HCT116 (cell line): ENCODE measurements around the gene ZNHIT2. TPM values are rescaled to one million over a fixed set of nuclear protein-coding genes. Genes with fewer than 3 reads are reported as not detected.
A peak's percentile ranks its signal among the peaks of the same experiment; 100 is the strongest.

Experiments used
- ATAC-seq: fragments of 200-7000 bp; cut with Tn5 transposase; 2 replicates; pipeline ENCODE4 v1.9.1; 2020; ENCODE audit warnings: mild to moderate bottlenecking, moderate library complexity
- BruUV-seq: library from RNA; stranded (reverse); fragments of 400-500 nt; replicated peaks from 2 replicates; lab custom pipeline; 2021; lab: Mats Ljungman, UMichigan
- CTCF ChIA-PET: fragments of 300-600 bp; sonication (Branson Sonifier 250); formaldehyde crosslinking; loops from one replicate; lab custom pipeline; 2021; ENCODE audit warnings: antibody characterized with exemption; lab: Charles Lee
- POLR2A ChIA-PET: fragments of 300-600, 350-600 bp; sonication (Branson Sonifier 250); formaldehyde crosslinking; loops from one replicate; lab custom pipeline; 2021; ENCODE audit warnings: antibody characterized with exemption; lab: Charles Lee
- RAD21 ChIA-PET, 2 experiments: fragments of 300-600 bp; sonication (Branson Sonifier 250); formaldehyde crosslinking; loops; one replicate each; lab custom pipeline; 2023; ENCODE audit warnings: low total read pairs in 2 of 2; ENCODE audit not compliant: uncharacterized antibody in 2 of 2, unreplicated experiment in 2 of 2, low non-redundant PET in 1 of 2; lab: Charles Lee
- DNase-seq: peaks from one replicate; pipeline ENCODE4 v3.0.0-alpha.2; 2010; ENCODE audit warnings: low read depth, low spot score
- H2AFZ ChIP-seq: fragments of 200-600 bp; shearing (Covaris generic), sonication (generic); 2 replicates; pipeline ENCODE4 v1.6.1; 2017; ENCODE audit warnings: low read depth, mixed run types, mixed read lengths, antibody characterized with exemption, low read length; ENCODE audit not compliant: poor library complexity, severe bottlenecking
- H3K27ac ChIP-seq: 2 replicates; pipeline ENCODE4 v1.5.1; 2012; ENCODE audit warnings: low read depth, low read length
- H3K27me3 ChIP-seq: fragments of 200-600 bp; sonication (generic); 2 replicates; pipeline ENCODE4 v1.6.1; 2016; ENCODE audit warnings: mixed run types, low read length, mixed read lengths; ENCODE audit not compliant: insufficient read depth
- H3K36me3 ChIP-seq, 2 experiments: fragments of 200-500 bp in 1 of 2; fragments of 200-600 bp in 1 of 2; sonication (Bioruptor generic) in 1 of 2; sonication (generic) in 1 of 2; 2 replicates each; pipeline versions ENCODE4 v1.5.1 to v1.6.1; 2014 to 2016; ENCODE audit warnings: low read length in 2 of 2, inconsistent platforms in 1 of 2, mixed read lengths in 1 of 2, mixed run types in 1 of 2; ENCODE audit not compliant: insufficient read depth in 2 of 2, control insufficient read depth in 1 of 2
- H3K4me1 ChIP-seq, 2 experiments: fragments of 200-600 bp in 1 of 2; sonication (generic) in 1 of 2; 2 replicates each; pipeline versions ENCODE4 v1.5.1 to v1.6.1; 2012 to 2017; ENCODE audit warnings: low read length in 2 of 2, inconsistent platforms in 1 of 2, mild to moderate bottlenecking in 1 of 2, mixed read lengths in 1 of 2, mixed run types in 1 of 2, moderate library complexity in 1 of 2; ENCODE audit not compliant: insufficient read depth in 2 of 2, control insufficient read depth in 1 of 2
- H3K4me2 ChIP-seq: fragments of 200-600 bp; sonication (generic); 2 replicates; pipeline ENCODE4 v1.6.1; 2017; ENCODE audit warnings: mixed run types, low read length, mixed read lengths
- H3K4me3 ChIP-seq, 2 experiments: fragments of 200-600 bp in 1 of 2; sonication (generic) in 1 of 2; replicated peaks in 1 of 2; 2 replicates each; pipeline ENCODE4 v1.5.1; 2011 to 2016; ENCODE audit warnings: low read length in 2 of 2, control low read depth in 1 of 2, low read depth in 1 of 2, mild to moderate bottlenecking in 1 of 2, mixed read lengths in 1 of 2, mixed run types in 1 of 2
- H3K79me2 ChIP-seq: fragments of 200-600 bp; sonication (generic); 2 replicates; pipeline ENCODE4 v1.6.1; 2017; ENCODE audit warnings: mild to moderate bottlenecking, mixed run types, low read length, moderate library complexity, mixed read lengths; ENCODE audit not compliant: insufficient read depth
- H3K9ac ChIP-seq: fragments of 200-600 bp; sonication (generic); 2 replicates; pipeline ENCODE4 v1.6.1; 2016; ENCODE audit warnings: low read length, mixed read lengths
- H3K9me2 ChIP-seq: fragments of 200-600 bp; sonication (generic), shearing (Covaris generic); 2 replicates; pipeline ENCODE4 v1.6.1; 2017; ENCODE audit warnings: mixed run types, mild to moderate bottlenecking, moderate library complexity; ENCODE audit not compliant: insufficient read depth
- H3K9me3 ChIP-seq, 2 experiments: fragments of 200-500 bp in 1 of 2; fragments of 200-600 bp in 1 of 2; sonication (Bioruptor generic) in 1 of 2; sonication (generic) in 1 of 2; 2 replicates each; pipeline ENCODE4 v1.6.1; 2014 to 2017; ENCODE audit warnings: low read length in 2 of 2, mixed read lengths in 2 of 2, inconsistent platforms in 1 of 2, low read depth in 1 of 2, mild to moderate bottlenecking in 1 of 2, mixed run types in 1 of 2, moderate library complexity in 1 of 2; ENCODE audit not compliant: control insufficient read depth in 1 of 2, insufficient read depth in 1 of 2
- H4K20me1 ChIP-seq: fragments of 200-600 bp; sonication (generic), shearing (Covaris generic); 2 replicates; pipeline ENCODE4 v1.6.1; 2017; ENCODE audit warnings: mixed run types, mild to moderate bottlenecking, moderate library complexity; ENCODE audit not compliant: insufficient read depth
- CEBPB ChIP-seq: IDR thresholded peaks from 2 replicates; pipeline ENCODE4 v1.6.1; 2012; ENCODE audit warnings: low read depth
- POLR2A ChIP-seq: IDR thresholded peaks from 2 replicates; pipeline ENCODE4 v1.7.0; 2011; ENCODE audit warnings: borderline replicate concordance; ENCODE audit not compliant: insufficient read depth, insufficient read length; ENCODE audit errors: extremely low read depth
- POLR2AphosphoS5 ChIP-seq: IDR thresholded peaks from 2 replicates; pipeline ENCODE4 v1.6.1; 2011; ENCODE audit warnings: mild to moderate bottlenecking, low read depth, low read length, moderate library complexity
- RAD21 ChIP-seq: IDR thresholded peaks from 2 replicates; pipeline ENCODE4 v1.6.1; 2012; ENCODE audit warnings: low read depth, mild to moderate bottlenecking
- SRF ChIP-seq: IDR thresholded peaks from 2 replicates; pipeline ENCODE4 v1.6.1; 2012; ENCODE audit warnings: low read depth
- YY1 ChIP-seq: IDR thresholded peaks from 2 replicates; pipeline ENCODE4 v1.6.1; 2011; ENCODE audit warnings: low read length, low read depth, moderate library complexity, mild to moderate bottlenecking; ENCODE audit not compliant: insufficient replicate concordance; ENCODE audit errors: extremely low read depth
- ZNF274 ChIP-seq: fragments of 200-500 bp; sonication (Bioruptor generic); IDR thresholded peaks from 2 replicates; pipeline ENCODE4 v1.6.1; 2014; ENCODE audit warnings: mild to moderate bottlenecking, low read depth, low read length, inconsistent platforms
- intact Hi-C: fragments of 100-400 bp; cut with micrococcal nuclease; formaldehyde crosslinking; loops from 2 replicates; pipeline ENCODE4 v1.10.0; 2022
- total RNA-seq: library from RNA; stranded (reverse); gene quantifications from one replicate; pipeline ENCODE4 v1.2.1, GENCODE V29; 2021; ENCODE audit not compliant: unreplicated experiment
- TF ChIP-seq, protein P1 (sequence below): IDR thresholded peaks from 2 replicates; pipeline ENCODE4 v1.6.1; 2011; ENCODE audit warnings: mild to moderate bottlenecking, low read length, moderate library complexity; ENCODE audit not compliant: insufficient replicate concordance; ENCODE audit errors: extremely low read depth
- TF ChIP-seq, protein P2 (sequence below): IDR thresholded peaks from 2 replicates; pipeline ENCODE4 v1.6.1; 2012

The ZNHIT2 gene
- total RNA-seq, 1 experiment from 2014 or later = 18.8 TPM

DNA sequence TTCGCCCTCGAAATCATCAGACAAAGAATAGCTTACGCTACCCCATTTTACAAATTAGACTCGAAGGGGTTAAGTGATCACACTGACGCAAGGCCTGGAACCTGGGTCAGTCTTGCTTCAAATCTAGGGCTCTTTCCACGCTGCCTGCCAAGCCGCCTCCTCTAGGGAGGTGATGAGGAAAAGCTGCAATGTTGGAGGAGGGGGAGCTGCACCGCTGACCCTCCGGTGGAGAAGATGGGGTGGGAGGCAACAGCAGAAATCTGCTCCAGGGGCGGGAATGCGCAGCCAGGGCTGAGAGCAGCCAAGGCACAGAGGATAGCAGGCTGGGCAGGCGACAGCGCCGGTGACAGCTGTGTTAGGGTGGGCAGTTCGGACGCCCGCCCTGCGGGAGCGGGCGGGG lies 16.2 kb upstream of the ZNHIT2 start (continued):
- TF ChIP-seq, protein P1, sequence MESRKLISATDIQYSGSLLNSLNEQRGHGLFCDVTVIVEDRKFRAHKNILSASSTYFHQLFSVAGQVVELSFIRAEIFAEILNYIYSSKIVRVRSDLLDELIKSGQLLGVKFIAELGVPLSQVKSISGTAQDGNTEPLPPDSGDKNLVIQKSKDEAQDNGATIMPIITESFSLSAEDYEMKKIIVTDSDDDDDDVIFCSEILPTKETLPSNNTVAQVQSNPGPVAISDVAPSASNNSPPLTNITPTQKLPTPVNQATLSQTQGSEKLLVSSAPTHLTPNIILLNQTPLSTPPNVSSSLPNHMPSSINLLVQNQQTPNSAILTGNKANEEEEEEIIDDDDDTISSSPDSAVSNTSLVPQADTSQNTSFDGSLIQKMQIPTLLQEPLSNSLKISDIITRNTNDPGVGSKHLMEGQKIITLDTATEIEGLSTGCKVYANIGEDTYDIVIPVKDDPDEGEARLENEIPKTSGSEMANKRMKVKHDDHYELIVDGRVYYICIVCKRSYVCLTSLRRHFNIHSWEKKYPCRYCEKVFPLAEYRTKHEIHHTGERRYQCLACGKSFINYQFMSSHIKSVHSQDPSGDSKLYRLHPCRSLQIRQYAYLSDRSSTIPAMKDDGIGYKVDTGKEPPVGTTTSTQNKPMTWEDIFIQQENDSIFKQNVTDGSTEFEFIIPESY = no peak

DNA sequence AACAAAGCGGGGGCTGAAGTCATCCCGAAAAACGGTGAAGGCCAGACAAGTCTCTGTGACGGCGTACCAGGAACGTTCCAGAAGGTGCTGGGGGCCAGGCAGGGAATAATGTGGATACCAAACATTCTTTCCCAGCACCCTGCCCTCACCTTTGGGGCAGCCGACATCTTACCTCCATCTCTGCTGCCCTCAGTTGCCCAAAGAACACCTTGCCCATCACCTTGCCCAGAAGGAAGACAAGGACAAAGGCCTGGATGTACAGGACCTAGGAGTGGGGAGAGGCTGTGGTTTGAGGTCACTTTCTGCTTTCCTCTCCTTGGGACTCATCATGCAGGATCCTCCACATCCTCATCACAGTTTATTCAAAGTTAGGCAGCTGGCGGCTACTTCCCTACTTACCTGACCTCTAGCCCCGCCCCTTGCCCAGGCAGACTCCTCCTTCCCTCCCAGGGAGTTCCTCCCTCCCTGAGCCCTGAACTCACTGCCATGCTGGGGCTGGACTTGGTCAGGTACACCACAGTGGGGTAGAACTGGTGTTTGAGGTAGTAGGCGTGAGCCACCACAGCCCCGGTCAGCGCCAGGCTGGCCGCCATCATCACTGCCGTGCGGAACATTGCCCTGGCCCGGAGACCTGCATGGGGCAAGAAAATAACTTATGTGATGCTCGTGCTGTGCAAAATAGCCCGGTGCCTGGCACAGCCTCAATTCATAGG lies 15.6 kb upstream of the ZNHIT2 start:
- peak overlapping the region; percentile 89 for H3K9ac ChIP-seq
- H3K79me2 ChIP-seq = peaks cover 27% of the 10 kb centered on the region
- H3K36me3 ChIP-seq = peaks cover 14 to 39% of the 10 kb centered on the region in 2 experiments; a peak in 3 of 4 replicates
- peak overlapping the region; percentile 81 to 98 for H3K4me3 ChIP-seq
- CTCF ChIA-PET = no interaction called here
- TF ChIP-seq ZNF274 (no peak), CEBPB (no peak), YY1 (no peak), RAD21 (no peak), POLR2A (no peak), SRF (no peak), POLR2AphosphoS5 (peak; percentile 75)
- TF ChIP-seq, protein P2, sequence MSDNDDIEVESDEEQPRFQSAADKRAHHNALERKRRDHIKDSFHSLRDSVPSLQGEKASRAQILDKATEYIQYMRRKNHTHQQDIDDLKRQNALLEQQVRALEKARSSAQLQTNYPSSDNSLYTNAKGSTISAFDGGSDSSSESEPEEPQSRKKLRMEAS = no peak
- TF ChIP-seq, all 23 proteins: peak for 1
- H3K4me2 ChIP-seq = peak overlapping the region; percentile 95
- BruUV-seq = no TSS peak
- POLR2A ChIA-PET = interaction anchor here (0.8 to 4.1 kb wide), 3 partner anchors 11 to 48 kb away, joined by 3 to 52 read pairs (median 12); partner anchors contain the start of genes FAU, MRPL49 and TM7SF2
- peak; percentile 64 for DNase-seq
- no peaks in the 10 kb centered on the region for H3K27me3 ChIP-seq
- no peaks in the 10 kb centered on the region for H4K20me1 ChIP-seq
- peak; percentile 62 for ATAC-seq
- peak overlapping the region; percentile 89 for H3K27ac ChIP-seq
- intact Hi-C loops = loop anchor here (1.0 kb wide), 1 partner anchor 11 kb away; the partner anchor contains the start of genes FAU and MRPL49
- H2AFZ ChIP-seq = no peak overlapping the region
- H3K9me3 ChIP-seq = no peaks in the 10 kb centered on the region
- H3K4me1 ChIP-seq = peaks cover 9 to 28% of the 10 kb centered on the region in 2 experiments; a peak in 3 of 4 replicates
- RAD21 ChIA-PET = no interaction called here
- no peaks in the 10 kb centered on the region for H3K9me2 ChIP-seq
